HL-60 (cell line): Measurements from ENCODE around the gene SELENOT.

Source experiments
- CTCF ChIP-seq: IDR thresholded peaks from one replicate; pipeline ENCODE4 v1.5.1; 2011; ENCODE audit warnings: low read length, control low read depth, inconsistent platforms; ENCODE audit not compliant: insufficient read depth
- GABPA ChIP-seq: IDR thresholded peaks from 2 replicates; pipeline ENCODE4 v1.6.1; 2012; ENCODE audit warnings: low read depth
- REST ChIP-seq: IDR thresholded peaks from 2 replicates; pipeline ENCODE4 v1.6.1; 2012; ENCODE audit warnings: low read depth; ENCODE audit not compliant: insufficient replicate concordance

- no peak for TF ChIP-seq CTCF
- TF ChIP-seq GABPA: no peak
- TF ChIP-seq REST: no peak
Measured at GRCh38 chr3:150627557-150627956, 24.4 kb downstream of the SELENOT start.
